ENCODE data around the gene MRPL12. TPM values are rescaled to one million over a fixed set of nuclear protein-coding genes. Genes with fewer than 3 reads are reported as not detected.

Gene MRPL12
- total and polyA plus RNA-seq, 10 donors = 36.2 to 160 (median 52.2) TPM

GRCh38 chr17:81700353-81701287 is 2.5 kb upstream of the MRPL12 start:
- 82 to 94% (median 88%) methylated on average over 22 to 25 of the region's 25 CpGs for WGBS, 5 donors
- peaks cover 2 to 78% (median 69%) of the 10 kb centered on the region in 6 donors for H3K36me3 ChIP-seq
- peaks cover 22 to 56% (median 39%) of the 10 kb centered on the region in 6 donors for H3K4me1 ChIP-seq
- no peak overlapping the region for H3K27ac ChIP-seq
- no peak for DNase-seq
- intact Hi-C loops (cut with DNase I; ENCODE audit: low total_unique reads) = no loop called here
- no peaks in the 10 kb centered on the region for H3K27me3 ChIP-seq (replicated peaks in 1 of 7)
- H3K9me3 ChIP-seq = no peaks in the 10 kb centered on the region
- TF ChIP-seq POLR2AphosphoS5 (IDR thresholded peaks at IDR 0.05) = peak in 1 of 3 donors; percentile 60
- TF ChIP-seq, protein P1, sequence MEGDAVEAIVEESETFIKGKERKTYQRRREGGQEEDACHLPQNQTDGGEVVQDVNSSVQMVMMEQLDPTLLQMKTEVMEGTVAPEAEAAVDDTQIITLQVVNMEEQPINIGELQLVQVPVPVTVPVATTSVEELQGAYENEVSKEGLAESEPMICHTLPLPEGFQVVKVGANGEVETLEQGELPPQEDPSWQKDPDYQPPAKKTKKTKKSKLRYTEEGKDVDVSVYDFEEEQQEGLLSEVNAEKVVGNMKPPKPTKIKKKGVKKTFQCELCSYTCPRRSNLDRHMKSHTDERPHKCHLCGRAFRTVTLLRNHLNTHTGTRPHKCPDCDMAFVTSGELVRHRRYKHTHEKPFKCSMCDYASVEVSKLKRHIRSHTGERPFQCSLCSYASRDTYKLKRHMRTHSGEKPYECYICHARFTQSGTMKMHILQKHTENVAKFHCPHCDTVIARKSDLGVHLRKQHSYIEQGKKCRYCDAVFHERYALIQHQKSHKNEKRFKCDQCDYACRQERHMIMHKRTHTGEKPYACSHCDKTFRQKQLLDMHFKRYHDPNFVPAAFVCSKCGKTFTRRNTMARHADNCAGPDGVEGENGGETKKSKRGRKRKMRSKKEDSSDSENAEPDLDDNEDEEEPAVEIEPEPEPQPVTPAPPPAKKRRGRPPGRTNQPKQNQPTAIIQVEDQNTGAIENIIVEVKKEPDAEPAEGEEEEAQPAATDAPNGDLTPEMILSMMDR (IDR thresholded peaks at IDR 0.05 in 8 of 11, conservative IDR thresholded peaks at IDR 0.05 in 3 of 11) = no peak
- no peak for TF ChIP-seq POLR2A (IDR thresholded peaks at IDR 0.05)
- H3K4me3 ChIP-seq = peak overlapping the region in 1 of 8 donors; percentile 97

GRCh38 chr17:81701288-81702071 is 1.7 kb upstream of the MRPL12 start:
- Histone ChIP-seq H3K27ac (peak overlapping the region in 3 of 8 donors; percentile 96 to 98 (median 97)), H3K27me3 (replicated peaks in 1 of 7) (no peaks in the 10 kb centered on the region), H3K36me3 (peaks cover 0 to 78% (median 68%) of the 10 kb centered on the region in 6 donors), H3K4me1 (peaks cover 22 to 56% (median 39%) of the 10 kb centered on the region in 6 donors), H3K9me3 (no peaks in the 10 kb centered on the region), H3K4me3 (peak overlapping the region in 6 of 8 donors; percentile 84 to 98 (median 96))
- peak; percentile 75 for DNase-seq
- TF ChIP-seq POLR2A (IDR thresholded peaks at IDR 0.05) (no peak), POLR2AphosphoS5 (IDR thresholded peaks at IDR 0.05) (peak in 1 of 3 donors; percentile 68)
- TF ChIP-seq, protein P1 (IDR thresholded peaks at IDR 0.05 in 8 of 11, conservative IDR thresholded peaks at IDR 0.05 in 3 of 11) = no peak
- intact Hi-C loops (cut with DNase I; ENCODE audit: low total_unique reads) = no loop called here
- WGBS, 5 donors = 68 to 81% (median 76%) methylated on average over 15 to 23 of the region's 23 CpGs

GRCh38 chr17:81703747-81704654 is 834 bp downstream of the MRPL12 start:
- Histone ChIP-seq H3K36me3 (peaks cover 0 to 78% (median 58%) of the 10 kb centered on the region in 6 donors), H3K27me3 (replicated peaks in 1 of 7) (no peaks in the 10 kb centered on the region), H3K27ac (peak overlapping the region; percentile 89 to 98 (median 96)), H3K4me3 (peak overlapping the region; percentile 77 to 98 (median 92)), H3K9me3 (no peaks in the 10 kb centered on the region), H3K4me1 (peaks cover 22 to 52% (median 39%) of the 10 kb centered on the region in 6 donors)
- intact Hi-C loops (cut with DNase I; ENCODE audit: low total_unique reads) = no loop called here
- WGBS, 5 donors = 26 to 38% (median 32%) methylated on average over 18 to 27 of the region's 27 CpGs
- DNase-seq = peak; percentile 76
- TF ChIP-seq POLR2AphosphoS5 (IDR thresholded peaks at IDR 0.05) (no peak), POLR2A (IDR thresholded peaks at IDR 0.05) (no peak)
- TF ChIP-seq, protein P1 (IDR thresholded peaks at IDR 0.05 in 8 of 11, conservative IDR thresholded peaks at IDR 0.05 in 3 of 11) = no peak
